Gastroesophageal sphincter (tissue), 4 donors: ENCODE data around the gene LINC01488. TPM values are rescaled to one million over a fixed set of nuclear protein-coding genes. Genes with fewer than 3 reads are reported as not detected.

Experiments
- ATAC-seq: fragments of 150-250 bp; one replicate; pipeline ENCODE4 v1.9.1; 2016; ENCODE audit warnings: mild to moderate bottlenecking, moderate library complexity
- H3K27ac ChIP-seq, 4 donors: fragments of 200-600 bp; sonication (generic) in 3 of 4; 1 replicate in 3 of 4; 2 replicates in 1 of 4; pipeline ENCODE4 v1.5.1; 2016 to 2019
- H3K27me3 ChIP-seq: fragments of 200-600 bp; sonication (generic); one replicate; pipeline ENCODE4 v1.5.1; 2019
- H3K36me3 ChIP-seq, 2 donors: fragments of 200-600 bp; sonication (generic); one replicate each; pipeline ENCODE4 v1.5.1; 2019; ENCODE audit warnings: control low read depth in 1 of 2
- H3K4me1 ChIP-seq, 3 donors: fragments of 200-600 bp; sonication (generic); 1 replicate in 2 of 3; 2 replicates in 1 of 3; pipeline ENCODE4 v1.5.1; 2016 to 2019; ENCODE audit warnings: control low read depth in 2 of 3
- H3K4me3 ChIP-seq, 2 donors: fragments of 200-600 bp; sonication (generic); one replicate each; pipeline ENCODE4 v1.5.1; 2019; ENCODE audit warnings: mild to moderate bottlenecking in 1 of 2, moderate library complexity in 1 of 2
- H3K9me3 ChIP-seq, 3 donors: fragments of 200-600 bp; sonication (generic); one replicate each; pipeline ENCODE4 v1.5.1; 2017 to 2019; ENCODE audit warnings: control low read depth in 2 of 3
- CTCF ChIP-seq, 4 experiments: fragments of 200-600 bp in 2 of 4; fragments of 450-650 bp in 2 of 4; sonication (generic) in 1 of 4; IDR thresholded peaks; one replicate each; pipeline ENCODE4 v1.5.1; 2017 to 2019; ENCODE audit warnings: antibody characterized with exemption in 4 of 4, mild to moderate bottlenecking in 2 of 4, moderate library complexity in 2 of 4
- EP300 ChIP-seq: sonication (generic); formaldehyde crosslinking; IDR thresholded peaks from one replicate; pipeline ENCODE4 v1.6.1; 2017; ENCODE audit warnings: antibody characterized with exemption, mild to moderate bottlenecking
- POLR2A ChIP-seq, 2 donors: fragments of 450-650 bp; IDR thresholded peaks; one replicate each; pipeline ENCODE4 v1.6.1; 2017; ENCODE audit warnings: antibody characterized with exemption in 2 of 2, mild to moderate bottlenecking in 2 of 2, moderate library complexity in 1 of 2
- POLR2AphosphoS5 ChIP-seq: sonication (generic); formaldehyde crosslinking; IDR thresholded peaks from one replicate; pipeline ENCODE4 v1.6.1; 2017; ENCODE audit warnings: antibody characterized with exemption
- WGBS, 2 donors: methylation state at CpG; one replicate each; pipeline ENCODE4 v1.1.5; 2018; ENCODE audit warnings: low coverage in 1 of 2; 5-methylcytosine and 5-hydroxymethylcytosine counted together
- total RNA-seq, 4 donors: library from RNA; depleted of rRNA; stranded (reverse); fragments of >200 nt; gene quantifications; one replicate each; pipeline ENCODE4 v1.1.0, GENCODE V29; 2016

LINC01488 gene
- total RNA-seq, 4 donors from 2014 or later, result not detected

- WGBS, 2 donors, result 78 to 92% methylated on average over 4 of the region's 9 CpGs
- Histone ChIP-seq H3K4me3 (no peak overlapping the region), H3K4me1 (peaks cover 0 to 15% (median 0%) of the 10 kb centered on the region in 3 donors), H3K9me3 (peaks cover 0 to 11% (median 0%) of the 10 kb centered on the region in 3 donors), H3K36me3 (no peaks in the 10 kb centered on the region), H3K27me3 (peaks cover 16% of the 10 kb centered on the region), H3K27ac (no peak overlapping the region)
- no peak for ATAC-seq
- TF ChIP-seq POLR2A (IDR thresholded peaks at IDR 0.05), result no peak
- no peak for TF ChIP-seq CTCF (IDR thresholded peaks at IDR 0.05)
- TF ChIP-seq POLR2AphosphoS5, result no peak
- no peak for TF ChIP-seq EP300
These were observed 11.2 kb upstream of the LINC01488 start for GRCh38 chr11:69470301-69470700.

DNA sequence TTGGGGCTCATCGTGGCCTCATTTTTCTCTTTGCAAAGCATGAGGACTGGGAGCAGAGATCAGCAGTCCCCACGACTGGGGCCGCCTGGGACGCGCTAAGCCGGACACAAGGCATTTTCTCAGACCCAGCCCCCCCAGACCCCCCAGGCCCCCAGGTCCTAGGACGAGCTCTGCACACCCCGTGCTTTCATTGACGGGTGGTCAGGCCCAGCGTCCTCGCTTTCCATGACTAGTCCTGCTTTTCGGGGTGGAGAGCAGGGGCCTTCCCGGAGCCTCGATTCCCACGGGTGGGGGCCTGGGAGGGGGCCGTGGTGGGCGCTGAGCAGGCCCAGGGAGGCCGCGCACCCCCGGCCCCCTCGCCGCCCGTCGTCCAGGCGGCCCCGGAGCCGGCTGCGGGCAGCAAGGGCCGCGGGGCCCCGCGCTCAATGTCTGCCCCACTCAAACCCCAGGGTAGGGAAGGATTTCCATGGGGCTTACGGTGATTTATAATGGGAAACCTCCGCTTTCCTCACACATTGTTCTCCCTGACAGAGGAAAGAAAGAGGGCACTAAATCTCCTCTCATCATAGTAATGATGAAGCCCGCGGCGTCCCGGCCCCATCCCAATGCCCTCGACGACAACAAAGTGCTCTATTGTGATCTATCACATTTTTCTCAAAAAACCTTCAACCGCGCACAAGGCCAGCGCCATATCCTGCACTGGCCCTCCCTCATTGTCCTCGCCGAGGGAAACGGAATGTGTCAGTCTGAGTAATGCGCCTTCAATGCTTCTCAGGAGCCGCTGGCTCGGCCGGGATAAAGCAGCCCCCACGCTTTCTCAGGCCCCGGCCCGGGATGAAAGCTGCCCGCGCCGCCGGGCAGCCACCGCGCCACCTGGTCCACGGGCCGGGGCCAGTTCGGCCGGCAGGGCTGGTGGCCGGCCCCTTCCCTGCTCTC is 10.4 kb upstream of the LINC01488 start:
- TF ChIP-seq CTCF (IDR thresholded peaks at IDR 0.05), result no peak
- no peak for TF ChIP-seq POLR2A (IDR thresholded peaks at IDR 0.05)
- TF ChIP-seq POLR2AphosphoS5, result no peak
- TF ChIP-seq EP300, result no peak
- ATAC-seq, result peak; percentile 31
- Histone ChIP-seq H3K36me3 (no peaks in the 10 kb centered on the region), H3K4me3 (no peak overlapping the region), H3K27me3 (peaks cover 16% of the 10 kb centered on the region), H3K9me3 (peaks cover 0 to 11% (median 0%) of the 10 kb centered on the region in 3 donors), H3K4me1 (peaks cover 0 to 15% (median 0%) of the 10 kb centered on the region in 3 donors), H3K27ac (peak overlapping the region in 1 of 4 donors; percentile 38)
- WGBS, 2 donors, result 40 to 42% methylated on average over 8 to 9 of the region's 64 CpGs

GRCh38 chr11:69471729-69472540 is 9.5 kb upstream of the LINC01488 start:
- Histone ChIP-seq H3K27ac (peak overlapping the region in 1 of 4 donors; percentile 38), H3K9me3 (peaks cover 0 to 11% (median 0%) of the 10 kb centered on the region in 3 donors), H3K4me3 (no peak overlapping the region), H3K27me3 (peaks cover 16% of the 10 kb centered on the region), H3K36me3 (no peaks in the 10 kb centered on the region), H3K4me1 (peaks cover 0 to 15% (median 0%) of the 10 kb centered on the region in 3 donors)
- ATAC-seq, result no peak
- WGBS, 2 donors, result 80% methylated on average over 1 of the region's 17 CpGs; no CpG with 5 or more reads in 1 of the 2 donors
- TF ChIP-seq POLR2A (IDR thresholded peaks at IDR 0.05), result no peak
- no peak for TF ChIP-seq EP300
- TF ChIP-seq POLR2AphosphoS5, result no peak
- TF ChIP-seq CTCF (IDR thresholded peaks at IDR 0.05), result no peak

GRCh38 chr11:69472541-69473275 is 8.8 kb upstream of the LINC01488 start:
- ATAC-seq, result no peak
- Histone ChIP-seq H3K27ac (no peak overlapping the region), H3K4me3 (no peak overlapping the region), H3K9me3 (peaks cover 0 to 11% (median 0%) of the 10 kb centered on the region in 3 donors), H3K36me3 (no peaks in the 10 kb centered on the region), H3K4me1 (peaks cover 0 to 15% (median 0%) of the 10 kb centered on the region in 3 donors), H3K27me3 (peaks cover 16% of the 10 kb centered on the region)
- WGBS, 2 donors, result 100% methylated on average over 3 of the region's 12 CpGs; no CpG with 5 or more reads in 1 of the 2 donors
- no peak for TF ChIP-seq POLR2AphosphoS5
- no peak for TF ChIP-seq EP300
- TF ChIP-seq CTCF (IDR thresholded peaks at IDR 0.05), result no peak
- no peak for TF ChIP-seq POLR2A (IDR thresholded peaks at IDR 0.05)
